Activated CD8-positive, alpha-beta memory T cell treated with anti-CD3 and anti-CD28 coated beads, Interleukin-2, amount 50 U/mL, for 1 hour (primary cell): ENCODE data around the gene SOX11.

Source experiments
- DNase-seq: peaks from one replicate; pipeline ENCODE4 v3.0.0-alpha.2; 2020; ENCODE audit errors: extremely low read depth

The SOX11 gene

DNA sequence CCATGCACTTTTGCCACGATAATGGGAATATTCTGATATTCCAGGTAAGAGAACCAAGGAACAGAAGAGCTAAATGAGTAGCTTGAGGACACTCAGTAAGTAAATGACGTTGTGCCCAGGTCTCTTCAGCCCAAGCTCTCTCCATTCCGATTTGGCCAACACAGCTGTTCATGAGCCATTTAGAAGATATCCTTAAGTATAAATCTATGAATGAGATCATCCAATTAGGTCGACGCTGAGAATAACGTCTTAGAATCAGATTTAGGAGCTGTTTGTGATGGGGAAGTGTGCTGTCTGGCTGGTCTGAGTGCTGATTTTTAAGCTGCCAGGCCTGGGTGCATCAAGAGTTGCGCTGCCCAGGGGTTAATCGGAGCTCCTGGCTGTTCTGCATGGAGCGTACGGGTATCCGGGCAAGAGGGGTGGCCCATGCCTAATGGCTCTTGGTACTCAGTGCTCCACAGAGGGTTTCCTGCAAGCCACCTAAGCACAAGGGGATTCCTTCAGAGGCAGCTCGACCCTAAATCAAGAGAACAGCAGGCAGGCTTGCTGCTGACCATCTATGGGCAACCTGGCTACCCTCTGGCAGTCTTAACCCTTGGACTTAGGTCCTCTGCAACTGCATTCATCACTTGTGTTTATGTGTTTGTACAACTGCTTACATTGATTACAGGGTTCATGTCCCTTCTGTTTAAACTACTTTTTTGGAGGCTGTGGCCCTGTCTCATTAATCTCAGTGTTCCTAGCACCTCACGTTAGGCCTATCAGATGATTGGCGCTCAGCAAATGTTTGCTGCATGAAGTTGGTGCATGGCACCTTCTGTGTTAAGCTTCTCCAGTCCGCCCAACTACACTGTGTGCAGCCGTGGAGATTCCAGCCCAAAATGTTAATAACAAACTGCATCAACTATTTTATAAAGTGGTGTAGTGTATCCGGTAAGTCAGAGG is 31.9 kb downstream of the SOX11 start:
- no peak for DNase-seq

DNA sequence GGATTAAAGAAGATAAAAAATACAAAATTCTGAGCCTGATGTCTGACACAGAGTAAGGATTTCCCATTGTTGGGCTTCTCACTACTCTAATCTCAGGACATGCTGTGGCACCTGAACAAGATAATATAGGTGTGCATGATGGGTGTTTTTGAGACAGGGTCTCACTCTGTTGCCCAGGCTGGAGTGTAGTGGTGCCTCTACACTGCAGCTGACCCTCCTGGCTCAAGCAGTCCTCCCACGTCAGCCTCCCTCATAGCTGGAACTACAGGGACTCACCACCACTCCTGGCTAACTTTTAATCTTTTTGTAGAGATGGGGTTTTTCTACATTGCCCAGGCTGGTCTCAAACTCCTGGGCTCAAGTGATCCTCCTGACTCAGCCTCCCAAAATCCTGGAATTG is 32.9 kb downstream of the SOX11 start:
- DNase-seq = no peak

GRCh38 chr2:5725794-5726463 is 33.7 kb downstream of the SOX11 start:
- DNase-seq = no peak

DNA sequence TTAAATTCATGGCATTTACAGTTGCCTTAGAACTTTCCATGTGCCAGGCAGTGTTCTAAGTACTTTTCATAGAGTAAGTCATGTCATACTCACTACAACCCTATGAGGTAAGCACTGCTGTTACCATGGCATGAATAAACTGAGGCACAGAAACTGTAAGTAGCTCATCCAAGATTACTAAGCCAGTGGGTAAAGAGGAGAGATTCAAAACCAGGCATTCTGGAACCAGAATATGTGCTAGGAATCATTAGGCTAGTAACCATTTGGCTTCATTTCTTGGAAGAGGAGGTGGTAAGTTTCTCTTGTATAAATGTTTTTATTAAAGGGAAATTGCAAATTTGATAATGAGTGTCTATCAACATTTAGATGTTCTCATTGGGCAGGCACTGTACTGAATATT is 35.1 kb downstream of the SOX11 start:
- DNase-seq = no peak

GRCh38 chr2:5729416-5729815 is 37.2 kb downstream of the SOX11 start:
- no peak for DNase-seq

DNA sequence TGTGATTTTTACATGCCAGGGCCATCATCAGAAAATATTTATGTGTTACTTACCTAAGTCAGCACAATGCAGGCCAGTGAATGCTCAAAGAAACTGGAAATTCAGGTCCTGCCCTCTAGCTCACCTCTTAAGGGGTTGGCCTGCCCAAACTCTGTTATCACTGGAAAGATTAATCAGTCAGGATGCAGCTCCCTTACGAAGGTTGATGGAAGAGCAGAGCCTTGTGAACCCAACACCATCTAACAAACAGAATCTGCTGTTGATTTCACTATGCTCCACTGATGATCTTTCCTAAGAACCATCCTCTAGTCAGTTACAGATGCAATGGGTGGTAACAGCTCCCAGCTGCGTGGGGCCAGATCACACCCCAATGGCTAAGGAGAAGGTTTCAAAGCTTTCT is 38.2 kb downstream of the SOX11 start:
- no peak for DNase-seq

DNA sequence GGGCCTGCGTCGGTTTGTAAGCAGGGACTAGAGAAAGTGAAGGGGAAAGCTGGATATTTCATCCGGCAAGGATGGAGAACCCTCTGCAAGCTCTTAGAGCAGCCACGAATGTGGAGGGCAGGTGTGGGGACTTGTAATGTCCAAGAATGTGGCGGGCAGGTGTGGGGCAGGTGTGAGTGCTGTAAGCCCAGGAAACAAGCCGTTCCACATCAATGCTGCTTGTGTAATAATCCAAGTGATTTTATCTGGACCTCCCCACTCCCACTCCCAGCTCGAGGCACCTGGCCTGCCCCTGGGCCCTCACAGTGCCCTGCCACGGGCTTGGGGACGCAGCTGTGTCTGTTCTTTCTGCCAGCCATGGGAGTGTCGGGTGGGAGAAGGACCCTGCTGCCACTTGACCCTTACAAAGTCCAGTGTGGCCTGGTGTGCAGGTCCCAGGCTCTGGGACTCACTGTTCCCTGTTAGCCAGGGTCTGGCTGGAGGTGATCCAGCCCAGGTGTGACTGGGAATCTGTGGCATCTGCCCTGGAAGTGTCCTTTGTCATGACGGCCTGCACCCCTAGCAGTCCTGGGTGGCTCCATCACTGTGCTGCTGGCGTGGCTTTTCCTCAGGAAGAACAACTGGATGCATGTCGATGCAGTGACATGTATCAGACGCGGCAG is 42.8 kb downstream of the SOX11 start:
- DNase-seq = no peak

- no peak for DNase-seq
Measured at GRCh38 chr2:5735521-5735861, 43.3 kb downstream of the SOX11 start.

GRCh38 chr2:5736050-5736449 is 43.9 kb downstream of the SOX11 start:
- no peak for DNase-seq

DNA sequence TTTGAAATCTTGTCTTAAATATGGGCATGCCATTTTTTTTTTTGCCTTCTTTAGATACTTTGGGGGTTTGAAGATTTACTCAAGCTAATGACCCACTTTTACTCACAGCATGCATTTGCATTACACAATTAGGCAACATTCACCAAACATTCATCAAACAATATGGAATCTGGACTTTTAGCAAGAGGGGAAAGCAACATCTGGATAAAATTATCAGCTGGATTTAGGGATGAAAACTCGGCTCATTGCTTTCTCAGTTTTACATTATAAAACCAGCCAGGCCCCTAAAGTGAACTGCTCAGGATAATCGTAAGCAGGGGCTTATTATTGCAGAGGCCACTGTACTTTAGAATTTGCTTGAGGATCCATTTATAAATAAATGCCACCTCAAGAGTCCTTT is 44.7 kb downstream of the SOX11 start:
- no peak for DNase-seq

DNA sequence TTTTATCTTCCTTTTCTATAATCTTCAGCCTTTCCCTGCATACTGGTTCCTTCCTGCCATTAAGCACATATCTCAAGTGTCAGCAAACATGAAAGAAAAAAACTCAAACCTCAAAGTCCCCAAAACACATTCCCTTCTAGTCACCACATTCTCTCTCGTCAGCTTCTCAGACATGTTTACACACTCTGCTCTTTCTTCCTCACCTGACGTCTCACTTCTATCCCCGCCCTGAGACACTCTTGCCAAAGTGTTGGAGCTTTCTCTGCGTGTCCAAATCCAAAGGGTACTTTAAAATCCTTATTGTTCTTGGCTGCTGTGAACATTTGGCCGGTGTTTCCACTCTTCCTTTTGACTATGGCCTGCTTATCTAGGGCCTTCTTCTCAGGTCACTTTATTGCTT is 47.9 kb downstream of the SOX11 start:
- no peak for DNase-seq

GRCh38 chr2:5740817-5741216 is 48.6 kb downstream of the SOX11 start:
- DNase-seq = no peak

- DNase-seq = no peak
Measured at GRCh38 chr2:5741242-5741641, 49.1 kb downstream of the SOX11 start.

DNA sequence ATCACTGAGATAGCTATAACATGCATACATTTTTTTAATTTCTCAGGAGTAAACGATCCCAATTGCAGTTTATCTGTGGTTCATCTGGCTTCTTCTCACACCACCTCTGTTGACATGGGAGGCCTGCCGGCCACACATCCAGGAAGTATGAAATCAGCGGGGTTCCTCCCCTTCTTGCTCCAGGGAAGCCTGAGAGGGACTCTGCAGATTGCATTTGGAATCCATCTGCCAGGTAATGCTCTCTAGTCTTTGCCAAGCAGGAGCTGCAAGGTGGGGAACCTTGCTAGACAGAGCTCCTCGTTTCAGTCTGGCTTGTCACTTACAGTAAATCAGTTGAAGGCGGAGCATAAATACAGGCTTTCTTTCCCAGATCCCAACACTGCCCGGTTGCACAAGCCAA is 49.9 kb downstream of the SOX11 start:
- no peak for DNase-seq

- DNase-seq = no peak
Measured at GRCh38 chr2:5748391-5748790, 56.2 kb downstream of the SOX11 start.

DNA sequence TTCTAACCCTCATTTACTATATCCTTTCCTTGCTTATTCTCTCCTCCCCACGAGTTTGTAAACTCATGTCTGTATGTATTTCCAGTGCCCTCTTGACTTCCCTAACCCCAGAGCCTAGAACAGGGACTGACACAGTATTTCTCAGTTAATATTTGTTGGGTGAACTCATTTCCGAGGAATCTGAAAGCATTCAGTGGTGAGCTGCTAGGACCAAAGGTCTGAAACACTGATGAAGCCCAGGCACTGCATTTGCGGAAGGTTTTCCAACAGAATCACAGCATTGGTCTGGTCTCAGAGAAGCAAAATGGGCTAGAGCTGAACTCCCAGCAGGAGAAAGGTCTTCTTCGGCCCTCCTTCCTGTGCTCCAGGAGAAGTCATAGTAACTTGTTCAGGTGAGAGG is 56.8 kb downstream of the SOX11 start:
- DNase-seq = no peak

- DNase-seq = no peak
Measured at GRCh38 chr2:5749347-5749746, 57.2 kb downstream of the SOX11 start.
